BJ (cell line): Measurements from ENCODE around the gene MBTD1. TPM values are rescaled to one million over a fixed set of nuclear protein-coding genes. Genes with fewer than 3 reads are reported as not detected.

Experiments used
- CTCF ChIA-PET: fragments of 350-600 bp; formaldehyde crosslinking; extraction: SDS; loops from one replicate; lab custom pipeline; 2021; ENCODE audit warnings: antibody characterized with exemption, inconsistent platforms; lab: Yijun Ruan, JAX
- POLR2A ChIA-PET: fragments of 300-600 bp; sonication (Branson Sonifier 250); formaldehyde crosslinking; extraction: SDS; loops from one replicate; lab custom pipeline; 2021; ENCODE audit warnings: antibody characterized with exemption; lab: Charles Lee
- DNase-seq: peaks from one replicate; pipeline ENCODE4 v3.0.0-alpha.2; 2011; ENCODE audit warnings: low read depth
- H3K27me3 ChIP-seq: 2 replicates; pipeline ENCODE4 v1.6.0; 2011; ENCODE audit warnings: low read length; ENCODE audit not compliant: control insufficient read depth, insufficient read depth
- H3K36me3 ChIP-seq: 2 replicates; pipeline ENCODE4 v1.5.1; 2011; ENCODE audit warnings: low read length; ENCODE audit not compliant: control insufficient read depth, insufficient read depth
- H3K4me3 ChIP-seq: 2 replicates; pipeline ENCODE4 v1.5.1; 2011; ENCODE audit warnings: low read depth, mild to moderate bottlenecking, control low read depth, low read length
- polyA plus RNA-seq: library from polyadenylated mRNA; depleted of rRNA; stranded (reverse); fragments of >200 nt; gene quantifications from 2 replicates; pipeline ENCODE4 v1.2.3, GENCODE V29; 2011
- TF ChIP-seq, protein P1 (sequence below): IDR thresholded peaks from 2 replicates; pipeline ENCODE4 v1.5.1; 2011; ENCODE audit warnings: low read depth, mild to moderate bottlenecking, control low read depth, inconsistent platforms, low read length, moderate library complexity; ENCODE audit not compliant: insufficient read depth

Gene MBTD1
- polyA plus RNA-seq, 1 experiment: 2.8 TPM

GRCh38 chr17:51197754-51198153 is 62.1 kb downstream of the MBTD1 start:
- TF ChIP-seq, protein P1, sequence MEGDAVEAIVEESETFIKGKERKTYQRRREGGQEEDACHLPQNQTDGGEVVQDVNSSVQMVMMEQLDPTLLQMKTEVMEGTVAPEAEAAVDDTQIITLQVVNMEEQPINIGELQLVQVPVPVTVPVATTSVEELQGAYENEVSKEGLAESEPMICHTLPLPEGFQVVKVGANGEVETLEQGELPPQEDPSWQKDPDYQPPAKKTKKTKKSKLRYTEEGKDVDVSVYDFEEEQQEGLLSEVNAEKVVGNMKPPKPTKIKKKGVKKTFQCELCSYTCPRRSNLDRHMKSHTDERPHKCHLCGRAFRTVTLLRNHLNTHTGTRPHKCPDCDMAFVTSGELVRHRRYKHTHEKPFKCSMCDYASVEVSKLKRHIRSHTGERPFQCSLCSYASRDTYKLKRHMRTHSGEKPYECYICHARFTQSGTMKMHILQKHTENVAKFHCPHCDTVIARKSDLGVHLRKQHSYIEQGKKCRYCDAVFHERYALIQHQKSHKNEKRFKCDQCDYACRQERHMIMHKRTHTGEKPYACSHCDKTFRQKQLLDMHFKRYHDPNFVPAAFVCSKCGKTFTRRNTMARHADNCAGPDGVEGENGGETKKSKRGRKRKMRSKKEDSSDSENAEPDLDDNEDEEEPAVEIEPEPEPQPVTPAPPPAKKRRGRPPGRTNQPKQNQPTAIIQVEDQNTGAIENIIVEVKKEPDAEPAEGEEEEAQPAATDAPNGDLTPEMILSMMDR: no peak
- no peak overlapping the region for H3K4me3 ChIP-seq
- peaks cover 11% of the 10 kb centered on the region for H3K36me3 ChIP-seq
- no peak for DNase-seq
- H3K27me3 ChIP-seq: no peaks in the 10 kb centered on the region
- CTCF ChIA-PET: interaction anchor here (0.8 to 1.2 kb wide), 2 partner anchors 8 to 33 kb away, joined by 3 read pairs; no protein-coding TSS in a partner anchor
- POLR2A ChIA-PET: no interaction called here

DNA sequence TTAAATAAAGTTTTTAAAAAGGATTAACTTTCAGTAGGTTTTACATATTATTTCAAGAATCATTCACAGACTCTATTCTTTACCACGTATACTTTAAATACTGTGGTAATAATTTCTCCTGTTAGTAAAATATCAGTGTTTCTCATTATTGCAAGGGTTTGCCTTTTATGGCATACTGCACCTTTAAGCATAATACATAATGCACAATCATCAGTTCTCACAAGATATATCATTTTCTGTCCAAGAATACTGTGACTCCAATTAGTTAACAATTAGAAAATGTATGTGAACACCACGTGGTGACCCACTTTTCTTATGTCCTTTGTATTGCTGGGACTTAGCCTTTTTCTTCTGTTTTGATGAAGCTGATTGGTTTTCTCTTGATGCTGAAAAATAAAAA is 68.0 kb downstream of the MBTD1 start:
- ChIA-PET POLR2A (no interaction called here), CTCF (interaction anchor here (1.4 kb wide), 1 partner anchor 25 kb away, joined by 3 read pairs; no protein-coding TSS in a partner anchor)
- Histone ChIP-seq H3K4me3 (no peak overlapping the region), H3K36me3 (peaks cover 8% of the 10 kb centered on the region), H3K27me3 (no peaks in the 10 kb centered on the region)
- DNase-seq: no peak
- TF ChIP-seq, protein P1: no peak

- ChIA-PET CTCF (no interaction called here), POLR2A (no interaction called here)
- Histone ChIP-seq H3K4me3 (no peak overlapping the region), H3K27me3 (no peaks in the 10 kb centered on the region), H3K36me3 (peaks cover 7% of the 10 kb centered on the region)
- TF ChIP-seq, protein P1: no peak
- DNase-seq: no peak
Measured at GRCh38 chr17:51189628-51190027, 70.2 kb downstream of the MBTD1 start.

- H3K36me3 ChIP-seq: peaks cover 6% of the 10 kb centered on the region
- DNase-seq: no peak
- POLR2A ChIA-PET: no interaction called here
- H3K27me3 ChIP-seq: no peaks in the 10 kb centered on the region
- no peak overlapping the region for H3K4me3 ChIP-seq
- TF ChIP-seq, protein P1: no peak
- CTCF ChIA-PET: no interaction called here
Measured at GRCh38 chr17:51189162-51189561, 70.7 kb downstream of the MBTD1 start.

GRCh38 chr17:51188271-51188833 is 71.5 kb downstream of the MBTD1 start:
- no peak overlapping the region for H3K4me3 ChIP-seq
- ChIA-PET POLR2A (interaction anchor here (0.6 kb wide), 1 partner anchor 678 kb away, joined by 4 read pairs; no protein-coding TSS in a partner anchor), CTCF (interaction anchor here (0.5 kb wide), 1 partner anchor 36 kb away, joined by 3 read pairs; no protein-coding TSS in a partner anchor)
- H3K36me3 ChIP-seq: peaks cover 5% of the 10 kb centered on the region; the same call in 1 of the 2 replicates
- DNase-seq: no peak
- TF ChIP-seq, protein P1: no peak
- no peaks in the 10 kb centered on the region for H3K27me3 ChIP-seq
